ENCODE measurements around the gene TMEM131L. TPM values are rescaled to one million over a fixed set of nuclear protein-coding genes. Genes with fewer than 3 reads are reported as not detected.

The TMEM131L gene
- total RNA-seq, 3 donors from 2014 or later: 18.7 to 22.0 (median 19.5) TPM

DNA sequence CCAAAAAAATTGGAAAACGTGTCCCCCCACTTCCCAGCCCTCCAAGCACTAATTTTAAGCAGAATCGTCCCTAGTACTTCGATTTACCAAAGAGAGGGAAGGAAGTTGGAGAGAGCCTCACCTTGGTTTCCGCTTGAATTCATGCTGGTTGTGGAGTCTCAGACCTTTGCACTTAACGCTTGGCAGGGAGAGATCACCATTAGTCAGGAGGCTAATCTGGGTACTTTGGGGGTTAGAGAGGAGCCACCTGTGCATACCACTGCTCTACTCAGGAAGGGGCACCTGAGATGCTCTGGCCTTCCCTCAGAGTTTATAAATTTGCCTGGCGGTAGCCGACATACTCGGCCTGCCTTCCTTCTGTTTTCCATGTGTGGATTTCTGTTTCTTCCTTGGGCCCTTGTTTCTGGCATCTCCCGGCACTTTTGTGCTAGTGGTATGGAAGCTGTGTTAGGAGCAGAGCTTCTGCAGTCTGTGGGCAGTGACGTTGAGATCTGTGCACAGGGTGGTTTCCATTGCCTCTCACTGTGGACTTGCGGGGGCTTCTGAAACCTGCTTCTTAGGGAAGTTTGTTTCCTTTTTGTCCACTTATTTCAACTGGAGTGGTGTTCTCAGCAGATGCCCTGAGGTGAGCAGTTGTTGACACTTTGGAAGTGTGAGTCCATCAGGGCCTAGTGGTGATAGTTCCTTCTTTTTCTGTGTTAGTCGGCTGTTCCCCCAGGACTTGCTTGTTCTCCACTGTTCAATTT, 104.2 kb downstream of the TMEM131L start:
- Histone ChIP-seq H3K27me3 (no peaks in the 10 kb centered on the region), H3K4me3 (no peak overlapping the region), H3K4me1 (peaks cover 0 to 4% of the 10 kb centered on the region in 2 donors), H3K36me3 (no peaks in the 10 kb centered on the region), H3K9me3 (no peaks in the 10 kb centered on the region), H3K27ac (no peak overlapping the region)
- intact Hi-C loops (cut with DNase I; ENCODE audit: low total_unique reads): loop anchor here (5.0 to 10.0 kb wide), 2 partner anchors 106 to 223 kb away; partner anchors contain the start of gene TMEM131L
- no peak for TF ChIP-seq POLR2A (IDR thresholded peaks at IDR 0.05)
- TF ChIP-seq POLR2AphosphoS5 (IDR thresholded peaks at IDR 0.05): no peak
- no peak for TF ChIP-seq CTCF (IDR thresholded peaks at IDR 0.05)
- DNase-seq (ENCODE audit: low spot score in 2 of 2): no peak

DNA sequence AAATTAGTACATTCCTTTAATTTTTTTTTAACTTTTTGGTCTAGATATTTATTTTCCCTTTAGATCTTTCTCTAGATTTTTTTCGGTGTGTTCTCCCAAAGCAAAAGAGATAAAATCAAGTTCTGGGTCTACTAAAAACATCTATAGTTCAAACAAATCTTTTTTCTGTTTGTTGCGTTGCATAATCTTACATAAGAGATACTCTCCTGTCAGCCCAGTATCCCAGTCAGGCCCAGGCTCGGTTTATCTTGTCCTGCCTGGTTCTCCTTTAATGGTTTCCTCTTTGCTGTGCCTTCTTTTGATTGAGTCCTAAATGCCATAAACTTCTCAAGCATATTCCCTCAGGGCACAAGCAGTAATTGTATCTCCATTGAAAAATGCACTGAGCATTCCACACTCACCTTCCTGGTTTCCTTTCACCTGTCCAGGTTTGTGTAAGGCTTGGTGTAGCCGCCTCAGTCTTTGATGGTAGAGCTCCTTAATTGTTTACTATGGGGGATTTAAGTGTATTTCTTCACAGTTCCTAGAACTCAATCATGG, 104.9 kb downstream of the TMEM131L start:
- Histone ChIP-seq H3K4me1 (peaks cover 0 to 4% of the 10 kb centered on the region in 2 donors), H3K27ac (peak overlapping the region in 1 of 2 donors; percentile 6), H3K9me3 (no peaks in the 10 kb centered on the region), H3K36me3 (no peaks in the 10 kb centered on the region), H3K4me3 (no peak overlapping the region), H3K27me3 (no peaks in the 10 kb centered on the region)
- intact Hi-C loops (cut with DNase I; ENCODE audit: low total_unique reads): loop anchor here (5.0 to 10.0 kb wide), 2 partner anchors 106 to 224 kb away; partner anchors contain the start of gene TMEM131L
- TF ChIP-seq POLR2AphosphoS5 (IDR thresholded peaks at IDR 0.05) (no peak), CTCF (IDR thresholded peaks at IDR 0.05) (no peak), POLR2A (IDR thresholded peaks at IDR 0.05) (no peak)
- DNase-seq (ENCODE audit: low spot score in 2 of 2): no peak

- Histone ChIP-seq H3K9me3 (no peaks in the 10 kb centered on the region), H3K27me3 (no peaks in the 10 kb centered on the region), H3K4me3 (no peak overlapping the region), H3K27ac (no peak overlapping the region), H3K36me3 (no peaks in the 10 kb centered on the region), H3K4me1 (peaks cover 0 to 4% of the 10 kb centered on the region in 2 donors)
- intact Hi-C loops (cut with DNase I; ENCODE audit: low total_unique reads): loop anchor here (5.0 to 10.0 kb wide), 2 partner anchors 108 to 225 kb away; partner anchors contain the start of gene TMEM131L
- no peak for TF ChIP-seq POLR2AphosphoS5 (IDR thresholded peaks at IDR 0.05)
- no peak for TF ChIP-seq POLR2A (IDR thresholded peaks at IDR 0.05)
- TF ChIP-seq CTCF (IDR thresholded peaks at IDR 0.05): no peak
- DNase-seq (ENCODE audit: low spot score in 2 of 2): no peak
Measured at GRCh38 chr4:153572609-153573008, 106.4 kb downstream of the TMEM131L start.

- TF ChIP-seq CTCF (IDR thresholded peaks at IDR 0.05): no peak
- no peak for TF ChIP-seq POLR2AphosphoS5 (IDR thresholded peaks at IDR 0.05)
- no peak for TF ChIP-seq POLR2A (IDR thresholded peaks at IDR 0.05)
- no peaks in the 10 kb centered on the region for H3K27me3 ChIP-seq
- H3K4me1 ChIP-seq: peaks cover 0 to 4% of the 10 kb centered on the region in 2 donors
- no peak overlapping the region for H3K4me3 ChIP-seq
- H3K9me3 ChIP-seq: no peaks in the 10 kb centered on the region
- no peak for DNase-seq (ENCODE audit: low spot score in 2 of 2)
- no peaks in the 10 kb centered on the region for H3K36me3 ChIP-seq
- H3K27ac ChIP-seq: no peak overlapping the region
- intact Hi-C loops (cut with DNase I; ENCODE audit: low total_unique reads): loop anchor here (5.0 to 10.0 kb wide), 2 partner anchors 108 to 226 kb away; partner anchors contain the start of gene TMEM131L
Measured at GRCh38 chr4:153573221-153573620, 107.1 kb downstream of the TMEM131L start.
